Activated B cell treated with CpG ODN at 0.5 μM for 24 hours (primary cell): Measurements from ENCODE around the gene ZNF582. TPM values are rescaled to one million over a fixed set of nuclear protein-coding genes. Genes with fewer than 3 reads are reported as not detected.

ENCODE experiments used
- ATAC-seq: fragments of 200-7000 bp; cut with Tn5 transposase; one replicate; pipeline ENCODE4 v1.10.0; 2021; ENCODE audit warnings: low read depth, mild to moderate bottlenecking, moderate library complexity
- CTCF ChIA-PET: fragments of 350-600 bp; sonication (Branson Sonifier 250); formaldehyde crosslinking; loops from one replicate; lab custom pipeline; 2021; ENCODE audit warnings: antibody characterized with exemption; lab: Charles Lee
- POLR2A ChIA-PET: fragments of 350-600 bp; sonication (Branson Sonifier 250); formaldehyde crosslinking; loops from one replicate; lab custom pipeline; 2021; ENCODE audit warnings: antibody characterized with exemption; lab: Charles Lee
- DNase-seq: peaks from one replicate; pipeline ENCODE4 v3.0.0; 2022
- H3K27ac Mint-ChIP-seq: one replicate; pipeline ENCODE4 v1.8.0; 2020; ENCODE audit warnings: mixed read lengths
- H3K27me3 Mint-ChIP-seq: one replicate; pipeline ENCODE4 v1.8.0; 2021; ENCODE audit warnings: mixed read lengths
- H3K36me3 Mint-ChIP-seq: one replicate; pipeline ENCODE4 v1.8.0; 2021; ENCODE audit warnings: low read depth, mixed read lengths
- H3K4me1 Mint-ChIP-seq: one replicate; pipeline ENCODE4 v1.8.0; 2021; ENCODE audit warnings: mixed read lengths
- H3K4me3 Mint-ChIP-seq: one replicate; pipeline ENCODE4 v1.8.0; 2020; ENCODE audit warnings: mild to moderate bottlenecking, mixed read lengths
- H3K9me3 Mint-ChIP-seq: one replicate; pipeline ENCODE4 v1.8.0; 2020; ENCODE audit warnings: mixed read lengths
- CTCF ChIP-seq: fragments of 200-600 bp; IDR thresholded peaks from one replicate; pipeline ENCODE4 v1.8.0; 2022; ENCODE audit warnings: antibody characterized with exemption, mild to moderate bottlenecking
- intact Hi-C: fragments of 100-400 bp; cut with micrococcal nuclease; formaldehyde crosslinking; loops from one replicate; pipeline ENCODE4 v1.15.1; 2024
- total RNA-seq: library from RNA; stranded (reverse); gene quantifications from 2 replicates; pipeline ENCODE4 v1.2.3, GENCODE V29; 2022

ZNF582 gene
- 7.4 and 7.9 TPM in 2 replicates for total RNA-seq

- POLR2A ChIA-PET: interaction anchor here (0.6 to 2.7 kb wide), 8 partner anchors 8 to 1945 kb away, joined by 3 to 24 read pairs (median 6); partner anchors contain the start of genes ZNF583, ZNF71 and ZSCAN22
- no peak for TF ChIP-seq CTCF
- peak; percentile 96 for ATAC-seq
- H3K36me3 Mint-ChIP-seq: peaks cover 62% of the 10 kb centered on the region
- peaks cover 13% of the 10 kb centered on the region for H3K4me1 Mint-ChIP-seq
- H3K27ac Mint-ChIP-seq: peak within 1 kb of the TSS; percentile 96
- peak within 1 kb of the TSS; percentile 97 for H3K4me3 Mint-ChIP-seq
- CTCF ChIA-PET: interaction anchor here (0.7 to 2.0 kb wide), 5 partner anchors 9 to 706 kb away, joined by 3 to 5 read pairs (median 3); partner anchors contain the start of gene ZNF583
- no peaks in the 10 kb centered on the region for H3K27me3 Mint-ChIP-seq
- peak; percentile 85 for DNase-seq
- intact Hi-C loops: loop anchor here (1.0 to 5.0 kb wide), 10 partner anchors 11 to 1764 kb away; partner anchors contain the start of genes ZFP28, ZNF460, ZNF471 and ZNF548
- peaks cover 30% of the 10 kb centered on the region for H3K9me3 Mint-ChIP-seq
Measured at GRCh38 chr19:56393119-56394012, at the start of gene ZNF582. ZNF582 (minus strand) TSS chr19:56393534; CDS start chr19:56391752, 1,782 bp downstream.

- no peak for DNase-seq
- H3K9me3 Mint-ChIP-seq: peaks cover 51% of the 10 kb centered on the region
- no peak overlapping the region for H3K4me3 Mint-ChIP-seq
- intact Hi-C loops: no loop called here
- no peaks in the 10 kb centered on the region for H3K4me1 Mint-ChIP-seq
- no peaks in the 10 kb centered on the region for H3K27me3 Mint-ChIP-seq
- ChIA-PET POLR2A (no interaction called here), CTCF (no interaction called here)
- TF ChIP-seq CTCF: no peak
- H3K36me3 Mint-ChIP-seq: peaks cover 32% of the 10 kb centered on the region
- no peak overlapping the region for H3K27ac Mint-ChIP-seq
- ATAC-seq: no peak
Measured at GRCh38 chr19:56441206-56441792, 48.0 kb upstream of the ZNF582 start.

GRCh38 chr19:56423985-56424353 lies 30.6 kb upstream of the ZNF582 start:
- ChIA-PET CTCF (no interaction called here), POLR2A (no interaction called here)
- no peak overlapping the region for H3K27ac Mint-ChIP-seq
- DNase-seq (no peak), ATAC-seq (no peak)
- H3K36me3 Mint-ChIP-seq: peaks cover 61% of the 10 kb centered on the region
- H3K4me3 Mint-ChIP-seq: no peak overlapping the region
- H3K4me1 Mint-ChIP-seq: no peaks in the 10 kb centered on the region
- intact Hi-C loops: no loop called here
- TF ChIP-seq CTCF: no peak
- peaks cover 46% of the 10 kb centered on the region for H3K9me3 Mint-ChIP-seq
- H3K27me3 Mint-ChIP-seq: no peaks in the 10 kb centered on the region

GRCh38 chr19:56423276-56423984 lies 30.1 kb upstream of the ZNF582 start:
- DNase-seq (no peak), ATAC-seq (no peak)
- Mint-ChIP-seq H3K27ac (no peak overlapping the region), H3K9me3 (peaks cover 51% of the 10 kb centered on the region), H3K4me1 (no peaks in the 10 kb centered on the region), H3K36me3 (peaks cover 65% of the 10 kb centered on the region), H3K27me3 (no peaks in the 10 kb centered on the region), H3K4me3 (no peak overlapping the region)
- ChIA-PET CTCF (no interaction called here), POLR2A (interaction anchor here (0.6 kb wide), 1 partner anchor 761 kb away, joined by 4 read pairs; no protein-coding TSS in a partner anchor)
- intact Hi-C loops: no loop called here
- no peak for TF ChIP-seq CTCF
